MM.1S (cell line): ENCODE data around the gene OTOS.

Experiments used
- DNase-seq: peaks from one replicate; pipeline ENCODE4 v3.0.0-alpha.2; 2015
- H2AFZ ChIP-seq: fragments of 300-600 bp; sonication (generic); 2 replicates; pipeline ENCODE4 v1.6.0; 2016; ENCODE audit warnings: antibody characterized with exemption, low read length
- H3F3A ChIP-seq: fragments of 300-600 bp; sonication (generic); 2 replicates; pipeline ENCODE4 v1.6.1; 2016; ENCODE audit warnings: mild to moderate bottlenecking, antibody characterized with exemption, low read length, moderate library complexity, mixed read lengths; ENCODE audit not compliant: insufficient read depth
- H3K27ac ChIP-seq: fragments of 300-600 bp; sonication (generic); 2 replicates; pipeline ENCODE4 v1.5.1; 2016; ENCODE audit warnings: mild to moderate bottlenecking, low read length
- H3K27me3 ChIP-seq: fragments of 300-600 bp; sonication (generic); replicated peaks from 2 replicates; pipeline ENCODE4 v1.6.0; 2016; ENCODE audit warnings: low read length; ENCODE audit not compliant: insufficient read depth
- H3K36me3 ChIP-seq: fragments of 300-600 bp; sonication (generic); replicated peaks from 2 replicates; pipeline ENCODE4 v1.6.1; 2016; ENCODE audit warnings: mild to moderate bottlenecking, low read length, mixed read lengths; ENCODE audit not compliant: insufficient read depth
- H3K4me1 ChIP-seq: fragments of 300-600 bp; sonication (generic); 2 replicates; pipeline ENCODE4 v1.6.1; 2016; ENCODE audit warnings: low read length, mixed read lengths
- H3K4me2 ChIP-seq: fragments of 300-600 bp; sonication (generic); 2 replicates; pipeline ENCODE4 v1.6.0; 2016; ENCODE audit warnings: low read depth, low read length
- H3K4me3 ChIP-seq: fragments of 300-600 bp; sonication (generic); 2 replicates; pipeline ENCODE4 v1.5.1; 2016; ENCODE audit warnings: low read length, mixed read lengths
- H3K79me2 ChIP-seq: fragments of 300-600 bp; sonication (generic); 2 replicates; pipeline ENCODE4 v1.6.1; 2016; ENCODE audit warnings: mixed run types, low read length, mixed read lengths
- H3K9ac ChIP-seq: fragments of 300-600 bp; sonication (generic); 2 replicates; pipeline ENCODE4 v1.6.1; 2016; ENCODE audit warnings: low read length, mixed read lengths
- H3K9me2 ChIP-seq: fragments of 300-600 bp; sonication (generic); replicated peaks from 2 replicates; pipeline ENCODE4 v1.6.1; 2016; ENCODE audit warnings: mild to moderate bottlenecking, low read length, mixed read lengths; ENCODE audit not compliant: insufficient read depth
- H3K9me3 ChIP-seq: fragments of 300-600 bp; sonication (generic); replicated peaks from 2 replicates; pipeline ENCODE4 v1.6.1; 2016; ENCODE audit warnings: mild to moderate bottlenecking, low read length, mixed read lengths; ENCODE audit not compliant: insufficient read depth
- H4K20me1 ChIP-seq: fragments of 300-600 bp; sonication (generic); 2 replicates; pipeline ENCODE4 v1.6.1; 2016; ENCODE audit warnings: mild to moderate bottlenecking, low read length, moderate library complexity, mixed read lengths; ENCODE audit not compliant: insufficient read depth
- CTCF ChIP-seq: fragments of 300-600 bp; sonication (generic); IDR thresholded peaks from 2 replicates; pipeline ENCODE4 v1.5.1; 2016; ENCODE audit warnings: antibody characterized with exemption, low read length, mixed read lengths
- EZH2 ChIP-seq: fragments of 300-600 bp; sonication (generic); optimal IDR thresholded peaks from 2 replicates; pipeline ENCODE3; 2017; ENCODE audit warnings: low read depth, mild to moderate bottlenecking, antibody characterized with exemption, low read length, mixed read lengths
- EZH2phosphoT487 ChIP-seq: fragments of 300-600 bp; sonication (generic); IDR thresholded peaks from 2 replicates; pipeline ENCODE4 v1.6.1; 2018; ENCODE audit warnings: antibody characterized with exemption, low read length

The OTOS gene

GRCh38 chr2:240140511-240140910 is at the start of gene OTOS:
Gene OTOS (minus strand): TSS chr2:240140658. CDS start chr2:240140326, 332 bp downstream.
- no peaks in the 10 kb centered on the region for H3K9me3 ChIP-seq
- H3K4me3 ChIP-seq: no peak within 1 kb of the TSS
- H3K27me3 ChIP-seq: peaks cover 56% of the 10 kb centered on the region
- no peaks in the 10 kb centered on the region for H3K9me2 ChIP-seq
- no peak within 1 kb of the TSS for H2AFZ ChIP-seq
- no peak within 1 kb of the TSS for H3K27ac ChIP-seq
- no peaks in the 10 kb centered on the region for H3F3A ChIP-seq
- no peak for DNase-seq
- H4K20me1 ChIP-seq: no peaks in the 10 kb centered on the region
- H3K4me2 ChIP-seq: no peak within 1 kb of the TSS
- TF ChIP-seq CTCF: no peak
- TF ChIP-seq EZH2phosphoT487: no peak
- no peak for TF ChIP-seq EZH2
- no peaks in the 10 kb centered on the region for H3K4me1 ChIP-seq
- H3K79me2 ChIP-seq: peaks cover 4% of the 10 kb centered on the region
- no peaks in the 10 kb centered on the region for H3K36me3 ChIP-seq
- H3K9ac ChIP-seq: no peak within 1 kb of the TSS

- H3K4me1 ChIP-seq: no peaks in the 10 kb centered on the region
- no peaks in the 10 kb centered on the region for H3K9me3 ChIP-seq
- no peak overlapping the region for H3K4me3 ChIP-seq
- H2AFZ ChIP-seq: no peak overlapping the region
- H3K27ac ChIP-seq: no peak overlapping the region
- H3K27me3 ChIP-seq: peaks cover 84% of the 10 kb centered on the region
- no peak for TF ChIP-seq CTCF
- TF ChIP-seq EZH2: no peak
- no peak for TF ChIP-seq EZH2phosphoT487
- H3K36me3 ChIP-seq: no peaks in the 10 kb centered on the region
- H4K20me1 ChIP-seq: no peaks in the 10 kb centered on the region
- H3F3A ChIP-seq: no peaks in the 10 kb centered on the region
- H3K9me2 ChIP-seq: no peaks in the 10 kb centered on the region
- no peak overlapping the region for H3K9ac ChIP-seq
- no peak for DNase-seq
- no peaks in the 10 kb centered on the region for H3K79me2 ChIP-seq
- no peak overlapping the region for H3K4me2 ChIP-seq
Observed at GRCh38 chr2:240189686-240190085, 49.2 kb upstream of the OTOS start.

- Histone ChIP-seq H3K79me2 (no peaks in the 10 kb centered on the region), H4K20me1 (no peaks in the 10 kb centered on the region), H3K9ac (no peak overlapping the region), H3F3A (no peaks in the 10 kb centered on the region), H3K36me3 (no peaks in the 10 kb centered on the region), H3K27ac (no peak overlapping the region), H2AFZ (no peak overlapping the region), H3K9me2 (no peaks in the 10 kb centered on the region), H3K4me2 (no peak overlapping the region), H3K27me3 (peaks cover 81% of the 10 kb centered on the region), H3K9me3 (no peaks in the 10 kb centered on the region), H3K4me1 (no peaks in the 10 kb centered on the region), H3K4me3 (no peak overlapping the region)
- DNase-seq: no peak
- TF ChIP-seq EZH2phosphoT487: no peak
- TF ChIP-seq CTCF: no peak
- TF ChIP-seq EZH2: no peak
Observed at GRCh38 chr2:240187989-240188590, 47.6 kb upstream of the OTOS start.
